ENCODE measurements around the gene GFI1. TPM values are rescaled to one million over a fixed set of nuclear protein-coding genes. Genes with fewer than 3 reads are reported as not detected.

The GFI1 gene
- total RNA-seq, 1 experiment from 2014 or later: not detected

DNA sequence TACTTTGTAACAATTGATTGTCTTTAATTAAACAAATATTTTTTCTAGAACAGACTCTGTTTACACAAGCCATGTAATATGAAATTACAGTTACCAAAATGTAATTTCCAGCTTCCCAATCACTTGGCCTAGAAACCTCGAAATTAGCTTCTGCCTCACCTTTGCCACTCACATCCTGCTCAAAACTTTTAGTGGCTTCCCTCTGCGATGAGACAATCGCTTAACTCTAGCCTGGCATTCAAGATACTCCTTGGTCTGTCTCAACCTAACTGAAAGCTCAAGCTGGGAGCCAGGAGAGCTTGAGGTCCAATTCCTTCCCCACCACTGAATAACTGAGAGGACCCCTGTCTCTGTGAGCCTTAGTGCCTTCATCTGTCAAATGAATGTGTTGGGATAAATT, 42.8 kb downstream of the GFI1 start:
- no TSS peak for BruUV-seq (replicated peaks)
- Mint-ChIP-seq H3K36me3 (ENCODE audit: insufficient read depth, unreplicated experiment) (no peaks in the 10 kb centered on the region), H3K9me3 (ENCODE audit: unreplicated experiment) (no peaks in the 10 kb centered on the region), H3K4me1 (ENCODE audit: insufficient read depth, unreplicated experiment) (peaks cover 17% of the 10 kb centered on the region), H3K27me3 (ENCODE audit: insufficient read depth, unreplicated experiment) (no peaks in the 10 kb centered on the region), H3K4me3 (ENCODE audit: unreplicated experiment) (no peak overlapping the region), H3K27ac (ENCODE audit: low read depth, unreplicated experiment) (no peak overlapping the region)
- ChIA-PET POLR2A (no interaction called here), CTCF (interaction anchor here (0.7 kb wide), 2 partner anchors 35 to 445 kb away, joined by 3 read pairs; no protein-coding TSS in a partner anchor)
- intact Hi-C loops (cut with micrococcal nuclease): no loop called here
- DNase-seq (ENCODE audit: unreplicated experiment): no peak
- TF ChIP-seq, protein P1, sequence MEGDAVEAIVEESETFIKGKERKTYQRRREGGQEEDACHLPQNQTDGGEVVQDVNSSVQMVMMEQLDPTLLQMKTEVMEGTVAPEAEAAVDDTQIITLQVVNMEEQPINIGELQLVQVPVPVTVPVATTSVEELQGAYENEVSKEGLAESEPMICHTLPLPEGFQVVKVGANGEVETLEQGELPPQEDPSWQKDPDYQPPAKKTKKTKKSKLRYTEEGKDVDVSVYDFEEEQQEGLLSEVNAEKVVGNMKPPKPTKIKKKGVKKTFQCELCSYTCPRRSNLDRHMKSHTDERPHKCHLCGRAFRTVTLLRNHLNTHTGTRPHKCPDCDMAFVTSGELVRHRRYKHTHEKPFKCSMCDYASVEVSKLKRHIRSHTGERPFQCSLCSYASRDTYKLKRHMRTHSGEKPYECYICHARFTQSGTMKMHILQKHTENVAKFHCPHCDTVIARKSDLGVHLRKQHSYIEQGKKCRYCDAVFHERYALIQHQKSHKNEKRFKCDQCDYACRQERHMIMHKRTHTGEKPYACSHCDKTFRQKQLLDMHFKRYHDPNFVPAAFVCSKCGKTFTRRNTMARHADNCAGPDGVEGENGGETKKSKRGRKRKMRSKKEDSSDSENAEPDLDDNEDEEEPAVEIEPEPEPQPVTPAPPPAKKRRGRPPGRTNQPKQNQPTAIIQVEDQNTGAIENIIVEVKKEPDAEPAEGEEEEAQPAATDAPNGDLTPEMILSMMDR (IDR thresholded peaks at IDR 0.05; ENCODE audit: unreplicated experiment): no peak

DNA sequence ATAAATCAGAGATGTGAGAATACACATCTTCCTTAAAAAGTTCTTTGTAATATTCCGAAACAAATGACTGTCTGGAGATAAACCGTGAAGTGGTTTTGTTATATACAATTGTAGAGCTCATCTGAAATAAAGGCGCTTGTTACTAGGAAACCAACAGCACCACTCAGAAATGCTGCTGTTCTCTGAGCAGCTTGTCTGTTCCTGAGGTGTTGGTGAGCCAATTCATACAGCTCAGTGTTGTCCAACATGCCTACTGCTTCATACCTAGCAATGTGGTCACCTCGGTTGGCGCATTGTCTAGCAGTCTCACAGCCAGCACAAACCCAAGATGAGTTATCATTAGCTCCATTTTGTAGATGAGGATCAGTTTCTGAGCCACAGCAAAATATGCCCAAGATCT, 44.4 kb downstream of the GFI1 start:
- no peak for DNase-seq (ENCODE audit: unreplicated experiment)

DNA sequence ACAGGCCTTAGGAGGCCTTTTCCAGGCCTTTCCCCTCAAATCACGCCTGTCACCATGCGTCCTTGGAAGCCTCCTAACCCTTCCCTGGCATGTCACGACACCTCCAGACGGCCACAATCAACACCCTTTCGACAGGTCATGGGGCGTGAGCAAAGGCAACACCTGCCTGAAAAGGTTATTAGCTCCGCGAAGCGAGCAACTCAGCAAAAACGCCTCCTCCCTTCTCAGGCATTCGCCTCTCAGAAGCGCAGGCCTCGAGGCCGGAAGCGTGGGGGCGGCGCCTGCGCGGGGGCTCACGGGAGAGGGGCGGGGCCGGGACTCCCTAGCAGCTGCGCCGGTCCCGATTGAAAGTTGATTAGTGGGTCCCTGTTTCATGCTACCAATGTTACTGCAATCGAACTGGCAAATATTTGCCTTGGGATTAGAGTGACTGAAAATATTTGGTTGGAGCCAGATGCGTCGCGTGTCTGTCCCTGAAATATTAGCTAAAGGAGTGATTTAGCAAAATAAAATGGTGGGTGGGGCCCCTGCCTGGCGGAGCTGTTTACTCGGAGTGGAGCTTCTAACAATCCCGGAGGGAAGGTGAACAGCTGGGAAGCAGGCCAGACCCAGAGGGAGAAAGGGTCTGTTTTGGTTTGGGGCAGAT, 44.9 kb downstream of the GFI1 start:
- ChIA-PET CTCF (interaction anchor here (0.6 to 0.7 kb wide), 3 partner anchors 18 to 914 kb away, joined by 3 to 4 read pairs (median 3); no protein-coding TSS in a partner anchor), POLR2A (no interaction called here)
- intact Hi-C loops (cut with micrococcal nuclease): no loop called here
- Mint-ChIP-seq H3K4me3 (ENCODE audit: unreplicated experiment) (no peak overlapping the region), H3K4me1 (ENCODE audit: insufficient read depth, unreplicated experiment) (peaks cover 8% of the 10 kb centered on the region), H3K27me3 (ENCODE audit: insufficient read depth, unreplicated experiment) (no peaks in the 10 kb centered on the region), H3K27ac (ENCODE audit: low read depth, unreplicated experiment) (no peak overlapping the region), H3K36me3 (ENCODE audit: insufficient read depth, unreplicated experiment) (no peaks in the 10 kb centered on the region), H3K9me3 (ENCODE audit: unreplicated experiment) (no peaks in the 10 kb centered on the region)
- DNase-seq (ENCODE audit: unreplicated experiment): no peak
- BruUV-seq (replicated peaks): no TSS peak
- TF ChIP-seq, protein P1 (IDR thresholded peaks at IDR 0.05; ENCODE audit: unreplicated experiment): no peak

More for the DNA sequence above, 44.4 kb downstream of the GFI1 start:
- ChIA-PET CTCF (interaction anchor here (0.6 to 0.7 kb wide), 2 partner anchors 18 to 915 kb away, joined by 3 to 4 read pairs; no protein-coding TSS in a partner anchor), POLR2A (no interaction called here)
- BruUV-seq (replicated peaks): no TSS peak
- Mint-ChIP-seq H3K27ac (ENCODE audit: low read depth, unreplicated experiment) (no peak overlapping the region), H3K27me3 (ENCODE audit: insufficient read depth, unreplicated experiment) (no peaks in the 10 kb centered on the region), H3K9me3 (ENCODE audit: unreplicated experiment) (no peaks in the 10 kb centered on the region), H3K36me3 (ENCODE audit: insufficient read depth, unreplicated experiment) (no peaks in the 10 kb centered on the region), H3K4me3 (ENCODE audit: unreplicated experiment) (no peak overlapping the region), H3K4me1 (ENCODE audit: insufficient read depth, unreplicated experiment) (peaks cover 11% of the 10 kb centered on the region)
- intact Hi-C loops (cut with micrococcal nuclease): no loop called here
- TF ChIP-seq, protein P1 (IDR thresholded peaks at IDR 0.05; ENCODE audit: unreplicated experiment): no peak

DNA sequence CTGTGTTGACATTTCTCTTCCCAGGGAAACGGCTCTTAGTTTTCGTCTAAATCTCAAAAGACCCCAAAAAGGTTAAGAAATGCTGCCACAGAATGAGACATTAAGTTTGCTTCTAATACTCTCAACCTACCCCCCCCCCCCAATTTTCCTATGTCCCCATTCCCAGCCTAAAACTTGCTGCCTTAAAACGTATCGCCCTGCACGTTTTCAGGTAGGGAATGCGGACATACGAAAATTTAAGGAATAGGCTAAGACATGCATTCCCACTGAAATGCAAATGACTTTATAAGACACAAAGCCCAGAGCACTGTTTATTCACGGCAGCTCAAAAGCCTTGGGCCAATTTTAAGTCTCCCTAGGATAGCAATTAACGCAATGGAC, 45.4 kb downstream of the GFI1 start:
- Mint-ChIP-seq H3K27me3 (ENCODE audit: insufficient read depth, unreplicated experiment) (no peaks in the 10 kb centered on the region), H3K4me1 (ENCODE audit: insufficient read depth, unreplicated experiment) (peaks cover 8% of the 10 kb centered on the region), H3K36me3 (ENCODE audit: insufficient read depth, unreplicated experiment) (no peaks in the 10 kb centered on the region), H3K27ac (ENCODE audit: low read depth, unreplicated experiment) (no peak overlapping the region), H3K4me3 (ENCODE audit: unreplicated experiment) (no peak overlapping the region), H3K9me3 (ENCODE audit: unreplicated experiment) (no peaks in the 10 kb centered on the region)
- BruUV-seq (replicated peaks): no TSS peak
- intact Hi-C loops (cut with micrococcal nuclease): no loop called here
- TF ChIP-seq, protein P1 (IDR thresholded peaks at IDR 0.05; ENCODE audit: unreplicated experiment): no peak
- no peak for DNase-seq (ENCODE audit: unreplicated experiment)
- ChIA-PET CTCF (interaction anchor here (0.6 kb wide), 1 partner anchor 25 kb away, joined by 3 read pairs; no protein-coding TSS in a partner anchor), POLR2A (no interaction called here)
